ENCODE results near the gene TRAF6.

Gene TRAF6

DNA sequence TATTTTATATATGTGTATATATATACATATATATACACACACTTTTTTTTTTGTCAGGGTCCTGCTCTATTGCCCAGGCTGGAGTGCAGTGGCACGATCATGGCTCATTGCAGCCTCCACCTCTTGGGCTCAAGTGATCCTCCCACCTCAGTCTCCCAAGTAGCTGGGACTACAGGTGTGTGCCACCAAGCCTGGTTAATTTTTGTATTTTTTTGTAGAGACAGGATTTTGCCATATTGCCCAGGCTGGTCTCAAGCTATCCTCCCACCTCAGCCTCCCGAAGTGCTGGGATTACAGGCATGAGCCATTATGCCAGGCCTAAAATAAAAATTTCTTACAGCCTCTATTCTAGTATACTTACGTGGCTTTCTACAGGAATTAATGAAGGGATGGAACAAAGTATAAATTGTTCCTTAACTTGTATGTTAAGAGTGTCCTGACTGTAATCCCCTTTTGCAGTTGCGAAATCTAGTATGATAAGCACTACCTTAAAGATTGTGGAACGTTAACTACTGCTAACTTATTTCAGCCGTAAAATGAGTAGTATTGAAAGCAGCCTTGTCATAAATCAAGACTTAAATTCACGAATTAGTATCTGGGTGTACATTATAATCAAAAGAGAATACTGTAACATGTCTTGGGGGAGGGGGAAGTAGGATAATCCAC is 2.1 kb downstream of the TRAF6 start:
- TF ChIP-seq, protein P1, sequence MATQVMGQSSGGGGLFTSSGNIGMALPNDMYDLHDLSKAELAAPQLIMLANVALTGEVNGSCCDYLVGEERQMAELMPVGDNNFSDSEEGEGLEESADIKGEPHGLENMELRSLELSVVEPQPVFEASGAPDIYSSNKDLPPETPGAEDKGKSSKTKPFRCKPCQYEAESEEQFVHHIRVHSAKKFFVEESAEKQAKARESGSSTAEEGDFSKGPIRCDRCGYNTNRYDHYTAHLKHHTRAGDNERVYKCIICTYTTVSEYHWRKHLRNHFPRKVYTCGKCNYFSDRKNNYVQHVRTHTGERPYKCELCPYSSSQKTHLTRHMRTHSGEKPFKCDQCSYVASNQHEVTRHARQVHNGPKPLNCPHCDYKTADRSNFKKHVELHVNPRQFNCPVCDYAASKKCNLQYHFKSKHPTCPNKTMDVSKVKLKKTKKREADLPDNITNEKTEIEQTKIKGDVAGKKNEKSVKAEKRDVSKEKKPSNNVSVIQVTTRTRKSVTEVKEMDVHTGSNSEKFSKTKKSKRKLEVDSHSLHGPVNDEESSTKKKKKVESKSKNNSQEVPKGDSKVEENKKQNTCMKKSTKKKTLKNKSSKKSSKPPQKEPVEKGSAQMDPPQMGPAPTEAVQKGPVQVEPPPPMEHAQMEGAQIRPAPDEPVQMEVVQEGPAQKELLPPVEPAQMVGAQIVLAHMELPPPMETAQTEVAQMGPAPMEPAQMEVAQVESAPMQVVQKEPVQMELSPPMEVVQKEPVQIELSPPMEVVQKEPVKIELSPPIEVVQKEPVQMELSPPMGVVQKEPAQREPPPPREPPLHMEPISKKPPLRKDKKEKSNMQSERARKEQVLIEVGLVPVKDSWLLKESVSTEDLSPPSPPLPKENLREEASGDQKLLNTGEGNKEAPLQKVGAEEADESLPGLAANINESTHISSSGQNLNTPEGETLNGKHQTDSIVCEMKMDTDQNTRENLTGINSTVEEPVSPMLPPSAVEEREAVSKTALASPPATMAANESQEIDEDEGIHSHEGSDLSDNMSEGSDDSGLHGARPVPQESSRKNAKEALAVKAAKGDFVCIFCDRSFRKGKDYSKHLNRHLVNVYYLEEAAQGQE (IDR thresholded peaks at IDR 0.05; ENCODE audit: low read depth): no peak
- TF ChIP-seq CEBPB (IDR thresholded peaks at IDR 0.05): peak; percentile 30; the same call in 1 of the 2 replicates

GRCh38 chr11:36501236-36501635 is 8.8 kb downstream of the TRAF6 start:
- no peak for TF ChIP-seq EGR1 (IDR thresholded peaks at IDR 0.05)
- no peak for TF ChIP-seq TAF1 (IDR thresholded peaks at IDR 0.05; ENCODE audit: low read depth)
- TF ChIP-seq USF1 (IDR thresholded peaks at IDR 0.05): no peak
- no peak for TF ChIP-seq CEBPB (IDR thresholded peaks at IDR 0.05)
- no peak for TF ChIP-seq NFIC (IDR thresholded peaks at IDR 0.05)
- no peak for TF ChIP-seq FOXM1 (IDR thresholded peaks at IDR 0.05; ENCODE audit: borderline replicate concordance, low read depth)
- TF ChIP-seq TCF12 (IDR thresholded peaks at IDR 0.05; ENCODE audit: low read depth): no peak
- TF ChIP-seq, protein P1 (IDR thresholded peaks at IDR 0.05; ENCODE audit: low read depth): no peak
- TF ChIP-seq ZBTB7A (IDR thresholded peaks at IDR 0.05; ENCODE audit: low read depth): no peak
- no peak for TF ChIP-seq YY1 (IDR thresholded peaks at IDR 0.05; ENCODE audit: low read depth)
- TF ChIP-seq CREB1 (IDR thresholded peaks at IDR 0.05; ENCODE audit: low read depth): no peak
- TF ChIP-seq TEAD4 (IDR thresholded peaks at IDR 0.05): no peak
- TF ChIP-seq MAX (IDR thresholded peaks at IDR 0.05): no peak

DNA sequence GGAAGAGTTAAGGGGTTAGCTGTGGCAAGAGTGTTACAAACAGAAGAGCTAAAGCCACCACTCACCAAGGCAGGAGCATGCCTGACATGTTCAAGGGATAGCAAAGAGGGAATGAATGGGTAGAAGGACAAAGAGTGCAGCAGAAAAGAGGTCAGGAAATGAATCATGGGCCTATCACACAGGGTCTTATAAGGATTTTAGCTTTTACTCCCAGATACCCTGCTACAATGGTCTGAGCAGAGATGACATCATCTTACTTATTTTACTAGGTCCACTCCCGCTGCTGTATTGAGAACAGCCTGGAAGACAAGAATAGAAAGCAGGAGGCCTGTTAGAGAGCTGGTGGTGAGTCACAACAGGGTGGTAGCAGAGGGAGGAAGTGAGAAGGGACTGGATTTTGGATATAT is 9.8 kb downstream of the TRAF6 start:
- no peak for TF ChIP-seq ZBTB7A (IDR thresholded peaks at IDR 0.05; ENCODE audit: low read depth)
- no peak for TF ChIP-seq TAF1 (IDR thresholded peaks at IDR 0.05; ENCODE audit: low read depth)
- no peak for TF ChIP-seq RAD21 (IDR thresholded peaks at IDR 0.05; ENCODE audit: low read depth)
- TF ChIP-seq NFIC (IDR thresholded peaks at IDR 0.05): no peak
- TF ChIP-seq FOXM1 (IDR thresholded peaks at IDR 0.05; ENCODE audit: borderline replicate concordance, low read depth): no peak

DNA sequence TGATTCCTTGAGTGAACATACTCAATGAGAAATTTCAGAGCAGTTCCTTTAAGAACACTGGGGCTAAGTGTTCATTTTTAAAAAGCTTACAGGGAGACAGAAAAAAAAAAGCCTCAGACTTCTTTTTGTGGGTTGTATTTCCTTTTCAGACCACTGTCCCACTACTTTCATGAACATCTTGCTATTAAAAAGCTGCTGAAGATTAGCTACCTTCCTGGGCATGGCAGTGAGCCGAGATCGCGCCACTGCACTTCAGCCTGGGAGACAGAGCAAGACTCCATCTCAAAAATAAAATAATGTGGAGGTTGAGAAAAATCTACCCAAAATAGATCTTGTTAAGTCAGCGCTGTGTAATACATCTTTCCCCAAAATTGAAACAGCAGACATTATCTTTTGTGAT is 10.8 kb downstream of the TRAF6 start:
- TF ChIP-seq MAX (IDR thresholded peaks at IDR 0.05): no peak
- TF ChIP-seq, protein P1 (IDR thresholded peaks at IDR 0.05; ENCODE audit: low read depth): no peak
- TF ChIP-seq ZBTB7A (IDR thresholded peaks at IDR 0.05; ENCODE audit: low read depth): no peak
- TF ChIP-seq TEAD4 (IDR thresholded peaks at IDR 0.05): no peak
- TF ChIP-seq EGR1 (IDR thresholded peaks at IDR 0.05): no peak
- TF ChIP-seq USF1 (IDR thresholded peaks at IDR 0.05): no peak
- no peak for TF ChIP-seq YY1 (IDR thresholded peaks at IDR 0.05; ENCODE audit: low read depth)
- TF ChIP-seq TCF12 (IDR thresholded peaks at IDR 0.05; ENCODE audit: low read depth): no peak
- TF ChIP-seq RAD21 (IDR thresholded peaks at IDR 0.05; ENCODE audit: low read depth): no peak
- TF ChIP-seq NFIC (IDR thresholded peaks at IDR 0.05): no peak
- no peak for TF ChIP-seq FOXM1 (IDR thresholded peaks at IDR 0.05; ENCODE audit: borderline replicate concordance, low read depth)
- no peak for TF ChIP-seq EP300 (IDR thresholded peaks at IDR 0.05; ENCODE audit: borderline replicate concordance)
- TF ChIP-seq CREB1 (IDR thresholded peaks at IDR 0.05; ENCODE audit: low read depth): no peak
- no peak for TF ChIP-seq CEBPB (IDR thresholded peaks at IDR 0.05)
- no peak for TF ChIP-seq TAF1 (IDR thresholded peaks at IDR 0.05; ENCODE audit: low read depth)

- TF ChIP-seq EGR1 (IDR thresholded peaks at IDR 0.05) (no peak), EP300 (IDR thresholded peaks at IDR 0.05; ENCODE audit: borderline replicate concordance) (no peak), CREB1 (IDR thresholded peaks at IDR 0.05; ENCODE audit: low read depth) (no peak), FOXM1 (IDR thresholded peaks at IDR 0.05; ENCODE audit: borderline replicate concordance, low read depth) (no peak), TCF12 (IDR thresholded peaks at IDR 0.05; ENCODE audit: low read depth) (no peak), NFIC (IDR thresholded peaks at IDR 0.05) (no peak), MAX (IDR thresholded peaks at IDR 0.05) (no peak), TEAD4 (IDR thresholded peaks at IDR 0.05) (no peak), RAD21 (IDR thresholded peaks at IDR 0.05; ENCODE audit: low read depth) (no peak)
- TF ChIP-seq, protein P1 (IDR thresholded peaks at IDR 0.05; ENCODE audit: low read depth): no peak
Observed at GRCh38 chr11:36498721-36499120, 11.4 kb downstream of the TRAF6 start.
